ENCODE data around the gene MEIS3.

DNA sequence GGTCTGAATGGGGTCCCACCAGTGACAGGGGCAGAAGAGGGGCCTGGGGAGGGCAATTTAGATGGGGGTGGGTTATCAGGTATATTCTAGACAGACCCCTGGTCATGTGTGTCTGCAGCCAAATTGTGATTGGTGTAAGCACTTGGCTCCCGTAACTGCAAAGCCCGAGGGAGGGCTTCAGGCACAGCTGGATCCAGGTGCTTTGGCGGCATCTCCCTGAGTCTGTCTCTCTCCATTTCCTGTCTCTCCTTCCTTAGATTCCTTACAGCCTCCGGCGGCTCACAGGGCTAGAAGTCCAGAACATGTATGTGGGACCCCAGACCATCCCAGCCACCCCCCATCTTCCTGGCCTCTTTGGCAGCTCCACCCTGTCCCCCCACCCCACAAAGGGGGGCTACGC is 38.8 kb downstream of the MEIS3 start:
- TF ChIP-seq, protein P1, sequence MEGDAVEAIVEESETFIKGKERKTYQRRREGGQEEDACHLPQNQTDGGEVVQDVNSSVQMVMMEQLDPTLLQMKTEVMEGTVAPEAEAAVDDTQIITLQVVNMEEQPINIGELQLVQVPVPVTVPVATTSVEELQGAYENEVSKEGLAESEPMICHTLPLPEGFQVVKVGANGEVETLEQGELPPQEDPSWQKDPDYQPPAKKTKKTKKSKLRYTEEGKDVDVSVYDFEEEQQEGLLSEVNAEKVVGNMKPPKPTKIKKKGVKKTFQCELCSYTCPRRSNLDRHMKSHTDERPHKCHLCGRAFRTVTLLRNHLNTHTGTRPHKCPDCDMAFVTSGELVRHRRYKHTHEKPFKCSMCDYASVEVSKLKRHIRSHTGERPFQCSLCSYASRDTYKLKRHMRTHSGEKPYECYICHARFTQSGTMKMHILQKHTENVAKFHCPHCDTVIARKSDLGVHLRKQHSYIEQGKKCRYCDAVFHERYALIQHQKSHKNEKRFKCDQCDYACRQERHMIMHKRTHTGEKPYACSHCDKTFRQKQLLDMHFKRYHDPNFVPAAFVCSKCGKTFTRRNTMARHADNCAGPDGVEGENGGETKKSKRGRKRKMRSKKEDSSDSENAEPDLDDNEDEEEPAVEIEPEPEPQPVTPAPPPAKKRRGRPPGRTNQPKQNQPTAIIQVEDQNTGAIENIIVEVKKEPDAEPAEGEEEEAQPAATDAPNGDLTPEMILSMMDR (conservative IDR thresholded peaks at IDR 0.05; ENCODE audit: low read depth, low read length) = no peak
- TF ChIP-seq EZH2phosphoT487 (IDR thresholded peaks at IDR 0.05; ENCODE audit: borderline replicate concordance, low read length) = no peak

Data from PC-3 (cell line).